ENCODE data around the gene SLC35G2.
"Not testable (repeated sequence)": the region's sequence is repeated elsewhere in the genome, so short reads cannot be mapped to it uniquely, and the experiment has no call there.

Gene SLC35G2

GRCh38 chr3:136885357-136886213 lies 66.7 kb downstream of the SLC35G2 start:
- no peak for DNase-seq (ENCODE audit: low spot score)

- no peak for DNase-seq (ENCODE audit: low spot score)
These were observed 71.0 kb downstream of the SLC35G2 start for GRCh38 chr3:136889947-136890346.

- no peak for DNase-seq (ENCODE audit: low spot score)
These were observed 73.3 kb downstream of the SLC35G2 start for GRCh38 chr3:136891934-136892855.

- DNase-seq (ENCODE audit: low spot score): peak; percentile 46
These were observed 75.0 kb downstream of the SLC35G2 start for GRCh38 chr3:136893848-136894443.

- DNase-seq (ENCODE audit: low spot score): not testable (repeated sequence)
These were observed 78.2 kb downstream of the SLC35G2 start for GRCh38 chr3:136897171-136897570.

- DNase-seq (ENCODE audit: low spot score): no peak
These were observed 79.6 kb downstream of the SLC35G2 start for GRCh38 chr3:136898549-136898948.

GRCh38 chr3:136898954-136899353 lies 80.0 kb downstream of the SLC35G2 start:
- peak; percentile 5 for DNase-seq (ENCODE audit: low spot score)

GRCh38 chr3:136899622-136900158 lies 80.8 kb downstream of the SLC35G2 start:
- no peak for DNase-seq (ENCODE audit: low spot score)

- not testable (repeated sequence) for DNase-seq (ENCODE audit: low spot score)
These were observed 81.8 kb downstream of the SLC35G2 start for GRCh38 chr3:136900694-136901093.

- DNase-seq (ENCODE audit: low spot score): no peak
These were observed 82.5 kb downstream of the SLC35G2 start for GRCh38 chr3:136901391-136901790.

- DNase-seq (ENCODE audit: low spot score): not testable (repeated sequence)
These were observed 83.6 kb downstream of the SLC35G2 start for GRCh38 chr3:136902530-136902929.

- no peak for DNase-seq (ENCODE audit: low spot score)
These were observed 85.0 kb downstream of the SLC35G2 start for GRCh38 chr3:136903899-136904298.

- DNase-seq (ENCODE audit: low spot score): no peak
These were observed 85.8 kb downstream of the SLC35G2 start for GRCh38 chr3:136904746-136905145.
